H1 (cell line): ENCODE measurements around the gene P4HB. TPM values are rescaled to one million over a fixed set of nuclear protein-coding genes. Genes with fewer than 3 reads are reported as not detected.
A peak's percentile ranks its signal among the peaks of the same experiment; 100 is the strongest.

Experiments
- CTCF ChIA-PET: fragments of 300-600 bp; sonication (Branson Sonifier 250); formaldehyde crosslinking; loops from one replicate; lab custom pipeline; 2021; ENCODE audit not compliant: partially characterized antibody; lab: Charles Lee
- POLR2A ChIA-PET: fragments of 300-600 bp; sonication (Branson Sonifier 250); formaldehyde crosslinking; loops from one replicate; lab custom pipeline; 2021; ENCODE audit warnings: inconsistent platforms; ENCODE audit not compliant: partially characterized antibody; lab: Charles Lee
- DNase-seq, 2 experiments: peaks; one replicate each; pipeline versions ENCODE4 v3.0.0 to v3.0.0-alpha.2; 2010 to 2022; ENCODE audit warnings: low spot score in 2 of 2, low read depth in 1 of 2, mixed read lengths in 1 of 2
- FAIRE-seq: peaks from 2 replicates; lab custom pipeline; 2011; peaks lifted over from hg19 to GRCh38; lab: Jason Lieb, UNC
- H2AFZ ChIP-seq: 2 replicates; pipeline ENCODE4 v1.8.1; 2012; ENCODE audit warnings: low read length, inconsistent platforms
- H2AK5ac ChIP-seq: 2 replicates; pipeline ENCODE4 v1.6.1; 2013; ENCODE audit warnings: low read depth, low read length
- H2BK120ac ChIP-seq: replicated peaks from 2 replicates; pipeline ENCODE3; 2013; ENCODE audit warnings: low read depth, low read length, inconsistent platforms
- H2BK12ac ChIP-seq: 2 replicates; pipeline ENCODE4 v1.6.1; 2013; ENCODE audit warnings: low read depth, low read length
- H2BK15ac ChIP-seq: 2 replicates; pipeline ENCODE4 v1.6.1; 2013; ENCODE audit warnings: low read length
- H2BK20ac ChIP-seq: 2 replicates; pipeline ENCODE4 v1.6.1; 2013; ENCODE audit warnings: low read length
- H2BK5ac ChIP-seq: 2 replicates; pipeline ENCODE4 v1.6.1; 2013; ENCODE audit warnings: low read depth, low read length
- H3K14ac ChIP-seq: 2 replicates; pipeline ENCODE4 v1.6.1; 2013; ENCODE audit warnings: inconsistent platforms; ENCODE audit not compliant: insufficient read length
- H3K18ac ChIP-seq: 2 replicates; pipeline ENCODE4 v1.6.1; 2013; ENCODE audit warnings: low read length; ENCODE audit errors: extremely low read depth
- H3K23ac ChIP-seq: 2 replicates; pipeline ENCODE4 v1.6.1; 2013; ENCODE audit warnings: inconsistent platforms; ENCODE audit not compliant: insufficient read length
- H3K23me2 ChIP-seq: 2 replicates; pipeline ENCODE4 v1.6.1; 2013; ENCODE audit warnings: low read depth, low read length
- H3K27ac ChIP-seq: 2 replicates; pipeline ENCODE4 v1.6.1; 2011; ENCODE audit warnings: low read depth, low read length, inconsistent platforms
- H3K27me3 ChIP-seq, 4 experiments: replicated peaks in 1 of 4; 1 replicate in 1 of 4; 2 replicates in 3 of 4; pipeline versions ENCODE4 v1.6.1 to v1.8.1; 2011 to 2013; ENCODE audit warnings: low read length in 3 of 4, mild to moderate bottlenecking in 3 of 4, inconsistent platforms in 2 of 4, mixed read lengths in 2 of 4, moderate library complexity in 1 of 4; ENCODE audit not compliant: control insufficient read depth in 3 of 4, insufficient read depth in 3 of 4; ENCODE audit errors: extremely low read depth in 1 of 4
- H3K36me3 ChIP-seq, 4 experiments: 2 replicates each; pipeline versions ENCODE4 v1.6.1 to v1.8.1; 2011 to 2013; ENCODE audit warnings: mild to moderate bottlenecking in 4 of 4, low read length in 3 of 4, moderate library complexity in 2 of 4, control low read depth in 1 of 4, inconsistent platforms in 1 of 4; ENCODE audit not compliant: insufficient read depth in 4 of 4, control insufficient read depth in 2 of 4
- H3K4ac ChIP-seq: replicated peaks from 2 replicates; pipeline ENCODE3; 2013; ENCODE audit warnings: low read length, low read depth, mixed read lengths, inconsistent platforms; ENCODE audit not compliant: insufficient read length
- H3K4me1 ChIP-seq, 4 experiments: replicated peaks in 1 of 4; 1 replicate in 1 of 4; 2 replicates in 3 of 4; pipeline versions ENCODE4 v1.6.1 to v1.8.1; 2011 to 2013; ENCODE audit warnings: low read length in 3 of 4, inconsistent platforms in 2 of 4, mixed read lengths in 1 of 4; ENCODE audit not compliant: insufficient read depth in 4 of 4, control insufficient read depth in 3 of 4
- H3K4me2 ChIP-seq, 2 experiments: 2 replicates each; pipeline versions ENCODE4 v1.6.1 to v1.8.1; 2011 to 2013; ENCODE audit warnings: low read depth in 2 of 2, low read length in 2 of 2, control low read depth in 1 of 2, inconsistent platforms in 1 of 2, mild to moderate bottlenecking in 1 of 2; ENCODE audit not compliant: insufficient read depth in 1 of 2
- H3K4me3 ChIP-seq, 4 experiments: fragments of 200-600, 300-600 bp in 1 of 4; sonication (generic), shearing (Covaris generic), sonication (Bioruptor Twin) in 1 of 4; 2 replicates each; pipeline versions ENCODE4 v1.5.1 to v1.8.1; 2011 to 2016; ENCODE audit warnings: low read length in 4 of 4, low read depth in 3 of 4, control low read depth in 2 of 4, inconsistent platforms in 2 of 4, mild to moderate bottlenecking in 2 of 4, mixed read lengths in 1 of 4, moderate library complexity in 1 of 4; ENCODE audit not compliant: insufficient read depth in 2 of 4; ENCODE audit errors: extremely low read depth in 1 of 4
- H3K56ac ChIP-seq: replicated peaks from 2 replicates; pipeline ENCODE3; 2013; ENCODE audit warnings: low read depth, mild to moderate bottlenecking, mixed read lengths, low read length, inconsistent platforms; ENCODE audit not compliant: insufficient read length
- H3K79me1 ChIP-seq: 2 replicates; pipeline ENCODE4 v1.6.1; 2013; ENCODE audit warnings: low read depth, low read length, control low read depth
- H3K79me2 ChIP-seq, 2 experiments: 2 replicates each; pipeline versions ENCODE4 v1.6.1 to v1.8.1; 2012 to 2013; ENCODE audit warnings: low read length in 2 of 2, mild to moderate bottlenecking in 2 of 2, inconsistent platforms in 1 of 2; ENCODE audit not compliant: insufficient read depth in 2 of 2, control insufficient read depth in 1 of 2
- H3K9ac ChIP-seq, 4 experiments: replicated peaks in 1 of 4; 1 replicate in 1 of 4; 2 replicates in 3 of 4; pipeline versions ENCODE4 v1.6.1 to v1.8.1; 2011 to 2013; ENCODE audit warnings: low read depth in 3 of 4, low read length in 3 of 4, control low read depth in 2 of 4, mild to moderate bottlenecking in 2 of 4, moderate library complexity in 2 of 4, inconsistent platforms in 1 of 4; ENCODE audit errors: extremely low read depth in 1 of 4
- H3K9me3 ChIP-seq, 2 experiments: 2 replicates each; pipeline versions ENCODE4 v1.6.1 to v1.8.1; 2012 to 2013; ENCODE audit warnings: mild to moderate bottlenecking in 2 of 2, moderate library complexity in 2 of 2, control low read depth in 1 of 2, inconsistent platforms in 1 of 2, low read depth in 1 of 2, low read length in 1 of 2, mixed read lengths in 1 of 2; ENCODE audit not compliant: insufficient read depth in 2 of 2
- H4K20me1 ChIP-seq, 2 experiments: replicated peaks in 1 of 2; 2 replicates each; pipeline versions ENCODE3 to v1.8.1; 2011 to 2013; ENCODE audit warnings: inconsistent platforms in 2 of 2, low read length in 2 of 2, mild to moderate bottlenecking in 1 of 2; ENCODE audit not compliant: insufficient read depth in 2 of 2, control insufficient read depth in 1 of 2
- H4K5ac ChIP-seq: 2 replicates; pipeline ENCODE4 v1.6.1; 2013; ENCODE audit warnings: low read length, low read depth, mixed read lengths, inconsistent platforms; ENCODE audit not compliant: insufficient read length
- H4K8ac ChIP-seq: 2 replicates; pipeline ENCODE4 v1.8.0; 2013; ENCODE audit warnings: mild to moderate bottlenecking, moderate library complexity, low read length, inconsistent platforms; ENCODE audit not compliant: insufficient read depth; ENCODE audit errors: extremely low read depth
- H4K91ac ChIP-seq: replicated peaks from 2 replicates; pipeline ENCODE3; 2013; ENCODE audit warnings: low read length, mixed read lengths, inconsistent platforms; ENCODE audit not compliant: insufficient read length
- POLR2A ChIP-seq, 2 experiments: IDR thresholded peaks; 1 replicate in 1 of 2; 2 replicates in 1 of 2; pipeline ENCODE4 v1.6.1; 2011; ENCODE audit warnings: low read depth in 2 of 2, low read length in 2 of 2, mild to moderate bottlenecking in 2 of 2; ENCODE audit errors: control extremely low read depth in 1 of 2
- POLR2AphosphoS5 ChIP-seq: IDR thresholded peaks from 2 replicates; pipeline ENCODE4 v1.6.1; 2011; ENCODE audit warnings: low read depth, low read length
- TEAD4 ChIP-seq: IDR thresholded peaks from 2 replicates; pipeline ENCODE4 v1.6.1; 2012; ENCODE audit warnings: low read depth, low read length, inconsistent platforms, mixed read lengths
- WGBS, 2 experiments: shearing (Covaris generic) in 1 of 2; methylation state at CpG; one replicate each; pipeline versions ENCODE4 v1.1.6 to v1.1.7; 2013 to 2015; ENCODE audit warnings: low lambda C conversion rate in 2 of 2, mixed read lengths in 2 of 2, inconsistent platforms in 1 of 2, low coverage in 1 of 2, missing lambda C conversion rate in 1 of 2; ENCODE audit not compliant: insufficient replicate concordance in 2 of 2, insufficient coverage in 1 of 2, insufficient read length in 1 of 2; ENCODE audit errors: extremely low coverage in 1 of 2, missing lambda C conversion rate in 1 of 2; 5-methylcytosine and 5-hydroxymethylcytosine counted together
- polyA plus RNA-seq, 7 experiments: library from polyadenylated mRNA; depleted of rRNA in 3 of 7; stranded (reverse) in 5 of 7; unstranded in 2 of 7; fragments of >200 nt in 5 of 7; fragments of 200-250 nt in 2 of 7; gene quantifications; 1 replicate in 5 of 7; 2 replicates in 1 of 7; 4 replicates in 1 of 7; pipeline versions ENCODE4 v1.2.1 to v1.2.3, GENCODE V29; 2011 to 2013; ENCODE audit warnings: missing spikeins in 2 of 7, mixed read lengths in 2 of 7
- total RNA-seq: library from RNA; stranded (reverse); fragmentation: NEBNext Ultra II Directional; extraction: Animal tissue kit (Norgen Biotek cat#: 25700); gene quantifications from 2 replicates; pipeline ENCODE4 v1.2.1, GENCODE V29; 2021

Gene P4HB
- total and polyA plus RNA-seq, 2 of the 8 experiments (the other 6 are each of a cell fraction or from before 2014, with no cell fraction given) = 41.4 to 379 TPM

- CTCF ChIA-PET = interaction anchor here (0.6 to 2.9 kb wide), 10 partner anchors 14 to 168 kb away, joined by 3 to 24 read pairs (median 8); partner anchors contain the start of gene PCYT2
- Histone ChIP-seq H2BK5ac (peak overlapping the region; percentile 83; the same call in 1 of the 2 replicates), H2AFZ (no peak overlapping the region), H2BK20ac (no peak overlapping the region), H2BK120ac (no peak overlapping the region), H3K4me1 (peaks cover 0 to 31% (median 21%) of the 10 kb centered on the region in 4 experiments; a peak in 6 of 7 replicates), H3K23me2 (peaks cover 12% of the 10 kb centered on the region; the same call in 1 of the 2 replicates), H4K91ac (no peak overlapping the region), H3K9me3 (no peaks in the 10 kb centered on the region), H3K79me1 (peaks cover 3% of the 10 kb centered on the region), H4K20me1 (peaks cover 11 to 45% of the 10 kb centered on the region in 2 experiments), H3K4me3 (no peak overlapping the region), H2AK5ac (no peak overlapping the region), H3K27ac (0 out of 2 replicates have a peak overlapping the region, but pooled peaks have one; percentile 23), H4K5ac (no peak overlapping the region), H3K23ac (no peak overlapping the region), H2BK15ac (no peak overlapping the region), H3K27me3 (no peaks in the 10 kb centered on the region), H3K9ac (no peak overlapping the region; a peak in 1 of 7 replicates), H3K36me3 (peaks cover 1 to 24% (median 7%) of the 10 kb centered on the region in 4 experiments; a peak in 4 of 8 replicates), H3K4ac (peak overlapping the region; percentile 8), H3K14ac (no peak overlapping the region), H3K56ac (no peak overlapping the region), H3K4me2 (no peak overlapping the region), H3K79me2 (peaks cover 4 to 17% of the 10 kb centered on the region in 2 experiments; a peak in 3 of 4 replicates), H3K18ac (peak overlapping the region; percentile 19; the same call in 1 of the 2 replicates), H4K8ac (peak overlapping the region; percentile 43), H2BK12ac (no peak overlapping the region)
- DNase-seq (no peak), FAIRE-seq (no peak)
- TF ChIP-seq TEAD4 = no peak
- TF ChIP-seq POLR2AphosphoS5 = peak; percentile 77
- TF ChIP-seq POLR2A (IDR thresholded peaks at IDR 0.05; ENCODE audit: control extremely low read depth in 1 of 2, low read depth in 2 of 2, low read length in 2 of 2) = peak; percentile 34 to 68; a peak in 2 of 3 replicates
- POLR2A ChIA-PET = interaction anchor here (0.8 to 6.6 kb wide), 11 partner anchors 16 to 182 kb away, joined by 3 to 41 read pairs (median 6); partner anchors contain the start of genes MCRIP1 and NPB
- WGBS, 2 experiments = 84% methylated on average over 27 of the region's 28 CpGs; no CpG with 5 or more reads in 1 of the 2 experiments
Observed at GRCh38 chr17:81867991-81868673, 7.8 kb upstream of the P4HB start.
